ENCODE measurements around the gene RIPK3.

Gene RIPK3

GRCh38 chr14:24368562-24369252, 28.9 kb upstream of the RIPK3 start:
- H3K9me3 ChIP-seq (ENCODE audit: insufficient read depth, low read depth, low read length) = no peaks in the 10 kb centered on the region
- peak overlapping the region; percentile 87; the same call in 1 of the 2 replicates for H3K9ac ChIP-seq (ENCODE audit: low read depth, low read length)
- peaks cover 14% of the 10 kb centered on the region; the same call in 1 of the 2 replicates for H3K27me3 ChIP-seq (ENCODE audit: insufficient read depth, low read length)
- peaks cover 14% of the 10 kb centered on the region for H3K36me3 ChIP-seq (ENCODE audit: insufficient read depth, low read depth, low read length)
- peak overlapping the region; percentile 77 for H3K4me3 ChIP-seq (ENCODE audit: low read length)
- H3K27ac ChIP-seq (ENCODE audit: low read length) = peak overlapping the region; percentile 98
- peaks cover 12% of the 10 kb centered on the region; the same call in 1 of the 2 replicates for H3K4me1 ChIP-seq (ENCODE audit: insufficient read depth, low read length)

GRCh38 chr14:24368212-24368561, 28.4 kb upstream of the RIPK3 start:
- Histone ChIP-seq H3K9me3 (ENCODE audit: insufficient read depth, low read depth, low read length) (no peaks in the 10 kb centered on the region), H3K4me1 (ENCODE audit: insufficient read depth, low read length) (peaks cover 12% of the 10 kb centered on the region; the same call in 1 of the 2 replicates), H3K27me3 (ENCODE audit: insufficient read depth, low read length) (peaks cover 15% of the 10 kb centered on the region), H3K36me3 (ENCODE audit: insufficient read depth, low read depth, low read length) (peaks cover 9% of the 10 kb centered on the region), H3K9ac (ENCODE audit: low read depth, low read length) (peak overlapping the region; percentile 87; the same call in 1 of the 2 replicates), H3K4me3 (ENCODE audit: low read length) (peak overlapping the region; percentile 77), H3K27ac (ENCODE audit: low read length) (peak overlapping the region; percentile 98)

- H3K4me3 ChIP-seq (ENCODE audit: low read length) = peak within 1 kb of the TSS; percentile 77
- H3K9me3 ChIP-seq (ENCODE audit: insufficient read depth, low read depth, low read length) = no peaks in the 10 kb centered on the region
- peak within 1 kb of the TSS; percentile 87; the same call in 1 of the 2 replicates for H3K9ac ChIP-seq (ENCODE audit: low read depth, low read length)
- peak within 1 kb of the TSS; percentile 98 for H3K27ac ChIP-seq (ENCODE audit: low read length)
- H3K36me3 ChIP-seq (ENCODE audit: insufficient read depth, low read depth, low read length) = peaks cover 4% of the 10 kb centered on the region; the same call in 1 of the 2 replicates
- H3K27me3 ChIP-seq (ENCODE audit: insufficient read depth, low read length) = peaks cover 21% of the 10 kb centered on the region
- H3K4me1 ChIP-seq (ENCODE audit: insufficient read depth, low read length) = peaks cover 12% of the 10 kb centered on the region; the same call in 1 of the 2 replicates
Measured at GRCh38 chr14:24367514-24368211, 27.9 kb upstream of the RIPK3 start, which contains the start of gene NFATC4. NFATC4 (plus strand) TSS chr14:24368184; CDS start chr14:24368341, 157 bp downstream.

DNA sequence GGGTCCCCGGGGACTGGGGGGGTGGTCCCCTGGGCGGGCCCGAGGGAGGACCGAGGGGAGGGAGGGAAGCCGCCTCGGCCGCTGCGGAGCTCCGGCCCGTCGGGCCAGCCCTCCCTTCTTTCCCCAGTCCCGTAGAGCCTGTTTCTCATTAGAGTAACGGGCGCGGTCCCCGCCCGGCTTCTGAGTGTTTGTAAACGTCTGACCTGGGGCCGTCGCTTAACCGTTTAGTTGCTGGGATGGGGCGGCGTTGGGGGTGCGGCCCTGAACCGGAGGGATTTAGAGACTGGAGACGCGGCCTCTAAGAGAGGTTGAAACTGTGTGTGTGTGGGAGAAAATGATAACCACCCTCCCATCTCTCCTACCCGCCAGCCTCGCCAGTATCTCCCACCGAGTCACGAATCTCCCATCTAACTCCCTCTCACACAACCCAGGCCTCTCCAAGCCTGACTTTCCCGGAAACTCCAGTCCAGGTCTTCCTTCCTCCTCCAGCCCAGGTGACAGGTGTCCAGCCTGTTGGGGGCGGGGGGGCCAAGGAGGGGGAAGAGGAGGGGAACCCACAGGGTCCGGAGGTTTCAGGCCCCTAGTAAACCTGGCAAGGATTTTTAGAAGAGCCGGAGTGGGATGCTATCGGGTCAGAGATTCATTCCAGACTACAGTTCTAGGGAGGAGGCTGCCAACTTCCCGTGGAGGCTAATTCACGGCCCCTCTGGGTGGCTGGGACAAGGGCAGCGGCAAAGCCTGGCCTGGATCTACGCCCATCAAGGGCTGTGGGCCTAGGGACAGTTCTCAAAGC, 27.1 kb upstream of the RIPK3 start:
- H3K4me3 ChIP-seq (ENCODE audit: low read length) = peak overlapping the region; percentile 77
- no peaks in the 10 kb centered on the region for H3K36me3 ChIP-seq (ENCODE audit: insufficient read depth, low read depth, low read length)
- H3K9me3 ChIP-seq (ENCODE audit: insufficient read depth, low read depth, low read length) = no peaks in the 10 kb centered on the region
- H3K9ac ChIP-seq (ENCODE audit: low read depth, low read length) = peak overlapping the region; percentile 80; the same call in 1 of the 2 replicates
- peaks cover 28% of the 10 kb centered on the region for H3K27me3 ChIP-seq (ENCODE audit: insufficient read depth, low read length)
- peak overlapping the region; percentile 41 for H3K27ac ChIP-seq (ENCODE audit: low read length)
- peaks cover 12% of the 10 kb centered on the region; the same call in 1 of the 2 replicates for H3K4me1 ChIP-seq (ENCODE audit: insufficient read depth, low read length)

DNA sequence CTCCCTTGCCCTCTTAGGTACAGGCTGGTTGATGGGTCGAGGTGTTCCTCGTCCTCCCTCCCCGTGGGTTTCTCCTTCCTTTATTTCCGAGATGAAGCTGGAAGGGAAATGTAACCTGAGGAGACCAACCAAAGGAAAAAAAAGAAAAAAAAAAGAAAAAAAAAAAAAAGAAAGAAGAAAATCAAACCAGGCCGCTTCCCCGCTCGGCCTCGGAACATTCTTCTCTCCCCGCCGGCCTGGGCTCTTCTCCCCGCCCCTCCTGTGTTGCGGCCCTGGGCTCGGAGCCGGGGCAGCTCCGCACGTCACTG, 26.6 kb upstream of the RIPK3 start:
- H3K27me3 ChIP-seq (ENCODE audit: insufficient read depth, low read length) = peaks cover 34% of the 10 kb centered on the region
- no peaks in the 10 kb centered on the region for H3K9me3 ChIP-seq (ENCODE audit: insufficient read depth, low read depth, low read length)
- peak overlapping the region; percentile 43; the same call in 1 of the 2 replicates for H3K9ac ChIP-seq (ENCODE audit: low read depth, low read length)
- peaks cover 12% of the 10 kb centered on the region; the same call in 1 of the 2 replicates for H3K4me1 ChIP-seq (ENCODE audit: insufficient read depth, low read length)
- H3K4me3 ChIP-seq (ENCODE audit: low read length) = peak overlapping the region; percentile 77
- H3K36me3 ChIP-seq (ENCODE audit: insufficient read depth, low read depth, low read length) = no peaks in the 10 kb centered on the region
- no peak overlapping the region for H3K27ac ChIP-seq (ENCODE audit: low read length)

DNA sequence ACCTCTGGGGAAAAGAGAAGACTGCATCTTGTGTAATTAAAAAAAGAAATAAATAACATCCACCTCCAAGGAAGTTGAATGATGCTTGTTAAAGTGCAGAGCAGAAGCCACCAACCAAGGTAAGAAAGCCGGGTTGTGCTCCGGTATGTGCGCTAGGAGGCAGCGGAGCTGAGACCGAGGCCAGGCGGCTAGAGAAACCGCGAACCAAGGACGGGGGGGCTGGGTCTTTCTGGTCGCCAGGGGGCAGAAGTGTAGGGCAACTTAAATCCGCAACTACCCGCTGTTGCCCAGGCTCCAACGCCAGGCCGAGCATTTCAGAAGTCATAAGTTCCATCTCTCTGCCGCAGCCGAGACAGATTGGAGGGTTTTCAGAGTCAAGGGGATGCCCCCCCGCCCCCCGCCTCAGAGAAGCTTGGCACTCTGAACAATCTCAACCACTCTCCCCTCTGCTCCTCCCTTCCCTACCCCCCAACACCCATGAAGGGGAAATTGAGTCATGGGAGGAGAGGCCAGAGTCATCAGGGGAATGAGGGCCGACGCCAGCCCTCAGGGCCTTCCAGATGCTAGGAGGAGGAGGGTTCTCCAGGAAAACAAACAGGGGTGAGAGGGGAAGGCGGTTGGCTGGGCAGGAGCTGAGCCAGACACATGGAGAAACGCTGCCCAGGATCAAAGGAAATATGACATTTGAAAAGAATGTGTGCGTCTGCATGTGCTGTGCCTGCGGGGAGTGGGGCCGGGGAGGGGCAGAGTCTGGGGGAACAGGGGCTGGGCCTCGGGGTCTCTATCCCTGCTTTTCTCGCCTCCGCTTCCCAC, 26.0 kb upstream of the RIPK3 start:
- Histone ChIP-seq H3K27ac (ENCODE audit: low read length) (no peak overlapping the region), H3K9ac (ENCODE audit: low read depth, low read length) (peak overlapping the region; percentile 43; the same call in 1 of the 2 replicates), H3K4me3 (ENCODE audit: low read length) (peak overlapping the region; percentile 77), H3K9me3 (ENCODE audit: insufficient read depth, low read depth, low read length) (no peaks in the 10 kb centered on the region), H3K27me3 (ENCODE audit: insufficient read depth, low read length) (peaks cover 39% of the 10 kb centered on the region), H3K4me1 (ENCODE audit: insufficient read depth, low read length) (peaks cover 12% of the 10 kb centered on the region; the same call in 1 of the 2 replicates), H3K36me3 (ENCODE audit: insufficient read depth, low read depth, low read length) (no peaks in the 10 kb centered on the region)

DNA sequence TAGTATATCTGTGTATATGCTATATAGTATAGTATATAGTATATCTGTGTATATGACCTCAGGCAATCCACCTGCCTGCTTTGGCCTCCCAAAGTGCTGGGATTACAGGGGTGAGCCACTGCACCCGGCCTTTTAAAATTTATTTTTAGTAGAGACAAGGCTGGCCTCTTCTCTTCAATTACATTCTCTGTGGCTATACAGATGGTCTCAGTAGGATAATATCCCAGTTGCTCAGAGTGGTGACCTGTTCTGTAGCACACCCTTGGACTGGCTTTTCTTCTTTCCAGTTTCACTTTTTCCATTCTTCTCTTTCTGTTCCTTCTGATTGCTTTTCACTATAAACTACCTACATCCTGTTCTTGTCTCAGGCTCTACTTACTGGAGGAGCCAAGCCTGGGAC, 25.1 kb upstream of the RIPK3 start:
- H3K9me3 ChIP-seq (ENCODE audit: insufficient read depth, low read depth, low read length) = no peaks in the 10 kb centered on the region
- peaks cover 12% of the 10 kb centered on the region; the same call in 1 of the 2 replicates for H3K4me1 ChIP-seq (ENCODE audit: insufficient read depth, low read length)
- no peak overlapping the region for H3K9ac ChIP-seq (ENCODE audit: low read depth, low read length)
- peaks cover 49% of the 10 kb centered on the region for H3K27me3 ChIP-seq (ENCODE audit: insufficient read depth, low read length)
- no peaks in the 10 kb centered on the region for H3K36me3 ChIP-seq (ENCODE audit: insufficient read depth, low read depth, low read length)
- no peak overlapping the region for H3K4me3 ChIP-seq (ENCODE audit: low read length)
- H3K27ac ChIP-seq (ENCODE audit: low read length) = no peak overlapping the region

GRCh38 chr14:24363401-24363800, 23.6 kb upstream of the RIPK3 start:
- H3K27me3 ChIP-seq (ENCODE audit: insufficient read depth, low read length) = peaks cover 58% of the 10 kb centered on the region
- H3K9ac ChIP-seq (ENCODE audit: low read depth, low read length) = no peak overlapping the region
- H3K9me3 ChIP-seq (ENCODE audit: insufficient read depth, low read depth, low read length) = no peaks in the 10 kb centered on the region
- H3K4me3 ChIP-seq (ENCODE audit: low read length) = no peak overlapping the region
- H3K27ac ChIP-seq (ENCODE audit: low read length) = no peak overlapping the region
- H3K4me1 ChIP-seq (ENCODE audit: insufficient read depth, low read length) = peaks cover 8% of the 10 kb centered on the region; the same call in 1 of the 2 replicates
- H3K36me3 ChIP-seq (ENCODE audit: insufficient read depth, low read depth, low read length) = no peaks in the 10 kb centered on the region

- Histone ChIP-seq H3K27ac (ENCODE audit: low read length) (no peak overlapping the region), H3K36me3 (ENCODE audit: insufficient read depth, low read depth, low read length) (no peaks in the 10 kb centered on the region), H3K9me3 (ENCODE audit: insufficient read depth, low read depth, low read length) (no peaks in the 10 kb centered on the region)
Measured at GRCh38 chr14:24362241-24362960, 22.6 kb upstream of the RIPK3 start.

DNA sequence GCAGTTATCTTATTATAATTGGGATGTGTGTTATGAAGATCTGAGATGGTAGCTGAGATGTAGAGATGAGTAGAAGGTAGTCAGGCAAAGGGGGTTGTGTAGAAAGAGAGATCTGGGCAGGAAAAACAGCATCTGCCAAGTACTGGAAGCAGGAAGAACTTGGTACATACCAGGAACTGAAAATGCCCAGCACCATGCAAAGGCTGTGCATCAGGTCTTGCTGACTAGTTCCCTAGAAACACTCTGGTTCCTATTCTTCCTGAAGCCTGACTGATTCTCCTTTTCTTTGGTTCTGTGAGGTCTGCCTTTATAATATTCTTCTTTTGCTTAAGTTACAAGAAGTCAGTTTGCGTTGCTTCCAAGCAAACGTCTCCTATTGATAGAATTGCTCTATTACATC, 21.5 kb upstream of the RIPK3 start:
- H3K4me3 ChIP-seq (ENCODE audit: low read length) = no peak overlapping the region
- H3K4me1 ChIP-seq (ENCODE audit: insufficient read depth, low read length) = peaks cover 8% of the 10 kb centered on the region; the same call in 1 of the 2 replicates
- no peaks in the 10 kb centered on the region for H3K9me3 ChIP-seq (ENCODE audit: insufficient read depth, low read depth, low read length)
- peaks cover 70% of the 10 kb centered on the region for H3K27me3 ChIP-seq (ENCODE audit: insufficient read depth, low read length)
- no peaks in the 10 kb centered on the region for H3K36me3 ChIP-seq (ENCODE audit: insufficient read depth, low read depth, low read length)
- H3K9ac ChIP-seq (ENCODE audit: low read depth, low read length) = no peak overlapping the region
- no peak overlapping the region for H3K27ac ChIP-seq (ENCODE audit: low read length)

More at GRCh38 chr14:24362241-24362960, 22.6 kb upstream of the RIPK3 start:
- Histone ChIP-seq H3K27me3 (ENCODE audit: insufficient read depth, low read length) (peaks cover 65% of the 10 kb centered on the region), H3K4me3 (ENCODE audit: low read length) (no peak overlapping the region), H3K4me1 (ENCODE audit: insufficient read depth, low read length) (peaks cover 8% of the 10 kb centered on the region; the same call in 1 of the 2 replicates), H3K9ac (ENCODE audit: low read depth, low read length) (no peak overlapping the region)
